ENCODE data around the gene C9orf43. TPM values are rescaled to one million over a fixed set of nuclear protein-coding genes. Genes with fewer than 3 reads are reported as not detected.
A peak's percentile ranks its signal among the peaks of the same experiment; 100 is the strongest.
"Not testable (repeated sequence)": the region's sequence is repeated elsewhere in the genome, so short reads cannot be mapped to it uniquely, and the experiment has no call there.

Gene C9orf43
- total RNA-seq, 1 donor from 2014 or later: 0.80 TPM

DNA sequence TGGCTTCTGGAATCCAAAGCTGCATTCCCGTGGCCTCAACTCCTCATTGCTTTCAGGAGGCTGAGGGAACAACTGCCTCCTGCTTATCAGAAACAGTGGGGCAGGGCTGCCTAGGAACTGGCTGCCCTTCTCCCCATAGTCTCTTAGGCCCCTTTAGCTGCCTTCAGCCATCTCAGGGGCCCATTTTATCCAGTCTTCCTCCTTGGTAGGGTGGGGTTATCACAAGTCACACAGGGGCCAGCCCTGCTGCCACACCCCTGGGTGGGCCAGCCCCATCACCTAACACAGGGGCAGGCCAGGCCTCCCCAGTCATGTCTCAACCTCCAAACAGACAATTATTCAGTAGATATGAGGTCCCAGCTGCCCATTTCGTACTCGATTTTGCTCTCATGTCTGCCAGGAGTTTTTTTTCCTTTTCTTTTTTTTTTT is 13.3 kb upstream of the C9orf43 start:
- H3K4me3 Mint-ChIP-seq: no peak overlapping the region
- peaks cover 22% of the 10 kb centered on the region for H3K4me1 Mint-ChIP-seq (ENCODE audit: unreplicated experiment)

DNA sequence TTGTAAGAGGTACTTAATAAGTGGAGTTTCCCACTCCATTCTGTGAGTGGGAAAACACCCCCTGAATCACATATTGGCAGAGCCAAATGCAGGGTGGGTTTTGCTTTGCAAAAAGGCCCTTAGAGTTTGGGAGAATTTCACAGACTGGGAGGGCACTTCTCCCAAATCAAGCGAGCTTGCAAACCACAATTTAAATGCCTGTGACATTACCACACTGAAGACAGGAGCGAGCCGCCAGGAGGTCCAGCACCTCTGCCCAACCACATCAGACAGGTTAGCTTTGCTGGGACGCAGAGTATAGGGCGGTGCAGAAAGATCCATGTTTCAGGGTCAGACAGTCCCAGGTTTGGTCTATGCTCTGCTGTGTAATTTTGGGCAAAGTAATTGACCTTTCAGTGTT is 11.8 kb upstream of the C9orf43 start:
- H3K4me1 Mint-ChIP-seq (ENCODE audit: unreplicated experiment): peaks cover 22% of the 10 kb centered on the region
- H3K36me3 Mint-ChIP-seq: peaks cover 5% of the 10 kb centered on the region
- no peaks in the 10 kb centered on the region for H3K27me3 Mint-ChIP-seq
- peak overlapping the region; percentile 92 for H3K27ac Mint-ChIP-seq
- peak overlapping the region; percentile 92 for H3K4me3 Mint-ChIP-seq
- no peaks in the 10 kb centered on the region for H3K9me3 Mint-ChIP-seq
- TF ChIP-seq, protein P1, sequence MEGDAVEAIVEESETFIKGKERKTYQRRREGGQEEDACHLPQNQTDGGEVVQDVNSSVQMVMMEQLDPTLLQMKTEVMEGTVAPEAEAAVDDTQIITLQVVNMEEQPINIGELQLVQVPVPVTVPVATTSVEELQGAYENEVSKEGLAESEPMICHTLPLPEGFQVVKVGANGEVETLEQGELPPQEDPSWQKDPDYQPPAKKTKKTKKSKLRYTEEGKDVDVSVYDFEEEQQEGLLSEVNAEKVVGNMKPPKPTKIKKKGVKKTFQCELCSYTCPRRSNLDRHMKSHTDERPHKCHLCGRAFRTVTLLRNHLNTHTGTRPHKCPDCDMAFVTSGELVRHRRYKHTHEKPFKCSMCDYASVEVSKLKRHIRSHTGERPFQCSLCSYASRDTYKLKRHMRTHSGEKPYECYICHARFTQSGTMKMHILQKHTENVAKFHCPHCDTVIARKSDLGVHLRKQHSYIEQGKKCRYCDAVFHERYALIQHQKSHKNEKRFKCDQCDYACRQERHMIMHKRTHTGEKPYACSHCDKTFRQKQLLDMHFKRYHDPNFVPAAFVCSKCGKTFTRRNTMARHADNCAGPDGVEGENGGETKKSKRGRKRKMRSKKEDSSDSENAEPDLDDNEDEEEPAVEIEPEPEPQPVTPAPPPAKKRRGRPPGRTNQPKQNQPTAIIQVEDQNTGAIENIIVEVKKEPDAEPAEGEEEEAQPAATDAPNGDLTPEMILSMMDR (conservative IDR thresholded peaks at IDR 0.05): no peak
- DNase-seq (ENCODE audit: extremely low spot score, unreplicated experiment): no peak

More for the DNA sequence above, 13.3 kb upstream of the C9orf43 start:
- no peaks in the 10 kb centered on the region for H3K27me3 Mint-ChIP-seq
- H3K27ac Mint-ChIP-seq: peak overlapping the region; percentile 63
- no peaks in the 10 kb centered on the region for H3K9me3 Mint-ChIP-seq
- TF ChIP-seq, protein P1 (conservative IDR thresholded peaks at IDR 0.05): no peak
- peaks cover 10% of the 10 kb centered on the region for H3K36me3 Mint-ChIP-seq
- DNase-seq (ENCODE audit: extremely low spot score, unreplicated experiment): no peak

DNA sequence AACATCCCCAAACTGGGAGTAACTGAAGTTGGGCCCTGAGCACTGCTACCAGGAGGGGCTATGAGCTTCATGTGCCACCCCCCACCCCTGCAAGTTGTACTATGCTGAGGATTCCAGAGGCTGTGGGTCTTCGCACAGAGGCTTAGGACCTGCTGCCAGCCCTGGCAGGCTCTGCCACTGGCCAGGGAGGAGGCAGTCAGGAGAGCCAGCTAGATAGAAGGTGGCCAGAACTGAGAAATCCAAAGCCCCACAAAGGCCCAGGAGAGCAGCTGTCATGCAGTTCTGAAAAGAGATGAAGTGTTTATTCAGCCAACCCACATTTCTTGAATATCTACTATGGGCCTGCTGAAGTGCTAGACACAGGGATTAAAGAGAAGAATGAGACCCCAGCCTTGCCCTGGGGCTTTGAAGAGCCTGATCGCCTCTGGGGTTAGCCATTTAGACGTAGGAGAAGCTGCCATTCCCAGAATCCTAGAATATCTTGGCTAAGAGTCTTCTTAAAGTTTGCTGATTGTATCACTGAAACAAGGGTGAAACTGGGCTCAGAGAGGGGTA is 10.8 kb upstream of the C9orf43 start:
- Mint-ChIP-seq H3K4me1 (ENCODE audit: unreplicated experiment) (peaks cover 22% of the 10 kb centered on the region), H3K9me3 (no peaks in the 10 kb centered on the region), H3K27me3 (no peaks in the 10 kb centered on the region), H3K36me3 (peaks cover 5% of the 10 kb centered on the region), H3K27ac (peak overlapping the region; percentile 92), H3K4me3 (peak overlapping the region; percentile 92)
- TF ChIP-seq, protein P1 (conservative IDR thresholded peaks at IDR 0.05): no peak
- DNase-seq (ENCODE audit: extremely low spot score, unreplicated experiment): no peak

DNA sequence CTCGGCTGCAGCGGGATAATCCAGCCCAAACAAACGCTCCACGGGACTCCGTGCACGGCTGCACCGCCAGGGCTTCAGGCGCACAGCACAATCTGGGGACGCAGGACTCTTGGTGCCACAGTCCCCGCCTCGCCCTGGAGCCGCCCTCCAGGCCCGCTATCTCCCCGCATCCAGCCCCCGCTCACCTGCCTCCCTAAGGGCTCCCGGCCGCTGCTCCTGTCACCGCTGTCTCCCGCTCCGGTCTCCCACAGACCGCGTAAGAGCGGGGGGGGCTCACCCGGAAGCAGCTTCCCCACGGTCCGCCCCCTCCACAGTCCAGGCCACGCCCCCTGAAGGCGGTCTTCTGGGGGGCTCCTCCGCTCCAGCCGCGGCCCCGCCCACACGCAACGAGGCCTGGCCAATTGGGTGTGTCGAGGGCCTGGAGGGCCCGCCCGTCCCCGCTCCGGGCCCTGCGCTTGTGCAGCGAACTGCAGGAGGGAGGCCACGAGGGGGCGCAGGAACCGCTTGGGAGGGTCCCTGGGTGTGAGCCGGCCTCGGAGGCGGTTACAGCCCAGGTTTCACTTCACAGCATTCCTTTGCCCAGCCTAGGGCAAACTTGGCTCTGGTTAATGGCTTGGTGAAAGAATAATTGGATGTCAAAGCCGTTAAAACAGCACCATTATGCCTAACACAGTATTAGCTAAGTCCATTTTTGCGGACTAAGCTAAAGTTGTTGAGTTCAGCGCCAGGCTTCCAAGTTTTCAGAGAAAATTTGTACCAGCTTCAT is 9.3 kb upstream of the C9orf43 start, which contains the start of gene ALAD:
ALAD (minus strand) TSS at position 258 of the 766 bp plus-strand sequence. CDS start 7,725 bp downstream, outside the sequence.
- no peaks in the 10 kb centered on the region for H3K27me3 Mint-ChIP-seq
- TF ChIP-seq, protein P1 (conservative IDR thresholded peaks at IDR 0.05): peak; percentile 99
- peak within 1 kb of the TSS; percentile 92 for H3K4me3 Mint-ChIP-seq
- peak within 1 kb of the TSS; percentile 92 for H3K27ac Mint-ChIP-seq
- no peaks in the 10 kb centered on the region for H3K36me3 Mint-ChIP-seq
- H3K4me1 Mint-ChIP-seq (ENCODE audit: unreplicated experiment): peaks cover 22% of the 10 kb centered on the region
- DNase-seq (ENCODE audit: extremely low spot score, unreplicated experiment): peak; percentile 100
- no peaks in the 10 kb centered on the region for H3K9me3 Mint-ChIP-seq

DNA sequence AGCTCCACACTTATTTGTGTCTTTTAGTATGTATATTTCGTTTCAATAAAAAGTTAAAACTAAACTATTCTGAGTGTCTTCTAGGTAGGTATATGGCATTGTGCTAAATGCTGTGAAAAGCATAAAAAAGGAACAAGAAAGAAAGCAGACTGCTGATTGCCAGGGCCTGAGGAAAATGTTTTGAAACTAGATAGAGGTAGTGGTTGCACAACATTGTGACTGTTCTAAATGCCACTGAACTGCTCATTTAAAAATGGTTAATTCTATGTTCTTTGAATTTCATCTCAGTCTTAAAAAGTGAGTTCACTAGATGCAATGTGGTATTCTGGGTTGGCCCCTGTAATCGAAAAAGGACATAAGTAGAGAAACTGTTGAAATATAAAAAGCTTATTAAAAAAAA is 6.9 kb upstream of the C9orf43 start:
- Mint-ChIP-seq H3K27ac (no peak overlapping the region), H3K4me1 (ENCODE audit: unreplicated experiment) (peaks cover 24% of the 10 kb centered on the region), H3K27me3 (no peaks in the 10 kb centered on the region), H3K36me3 (peaks cover 10% of the 10 kb centered on the region), H3K9me3 (no peaks in the 10 kb centered on the region), H3K4me3 (no peak overlapping the region)
- TF ChIP-seq, protein P1 (conservative IDR thresholded peaks at IDR 0.05): no peak
- no peak for DNase-seq (ENCODE audit: extremely low spot score, unreplicated experiment)

DNA sequence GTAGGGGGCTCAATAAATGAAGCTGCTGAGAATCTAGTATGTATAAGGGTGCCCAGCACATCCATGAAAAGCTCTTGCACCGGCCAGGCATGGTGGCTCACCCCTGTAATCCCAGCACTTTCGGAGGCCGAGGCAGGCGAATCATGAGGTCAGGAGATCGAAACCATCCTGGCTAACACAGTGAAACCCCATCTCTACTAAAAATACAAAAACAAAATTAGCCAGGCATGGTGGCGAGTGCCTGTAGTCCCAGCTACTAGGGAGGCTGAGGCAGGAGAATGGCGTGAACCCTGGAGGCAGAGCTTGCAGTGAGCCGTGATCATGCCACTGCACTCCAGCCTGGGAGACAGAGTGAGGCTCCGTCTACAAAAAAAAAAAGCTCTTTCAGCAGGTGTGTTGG is 4.2 kb upstream of the C9orf43 start:
- H3K9me3 Mint-ChIP-seq; H3K4me3 Mint-ChIP-seq; H3K27me3 Mint-ChIP-seq; DNase-seq (ENCODE audit: extremely low spot score, unreplicated experiment): not testable (repeated sequence)
- Mint-ChIP-seq H3K27ac (peak overlapping the region; percentile 68), H3K4me1 (ENCODE audit: unreplicated experiment) (peaks cover 24% of the 10 kb centered on the region), H3K36me3 (peaks cover 23% of the 10 kb centered on the region)
